H1 (cell line): ENCODE results near the gene TMEM151B. TPM values are rescaled to one million over a fixed set of nuclear protein-coding genes. Genes with fewer than 3 reads are reported as not detected.
A peak's percentile ranks its signal among the peaks of the same experiment; 100 is the strongest.

ENCODE experiments used
- BACH1 ChIP-seq: IDR thresholded peaks from 2 replicates; pipeline ENCODE4 v1.6.1; 2012; ENCODE audit warnings: low read length, improper control_type of control experiment
- CTCF ChIP-seq, 3 experiments: IDR thresholded peaks; 1 replicate in 2 of 3; 2 replicates in 1 of 3; pipeline versions ENCODE4 v1.5.1 to v1.6.1; 2011; ENCODE audit warnings: low read length in 3 of 3, mild to moderate bottlenecking in 3 of 3, inconsistent platforms in 2 of 3, low read depth in 1 of 3, moderate library complexity in 1 of 3; ENCODE audit not compliant: insufficient read depth in 1 of 3; ENCODE audit errors: control extremely low read depth in 1 of 3
- FOSL1 ChIP-seq: IDR thresholded peaks from 2 replicates; pipeline ENCODE4 v1.6.1; 2011; ENCODE audit warnings: mild to moderate bottlenecking, low read depth, low read length, moderate library complexity; ENCODE audit not compliant: insufficient read depth
- POLR2A ChIP-seq, 2 experiments: IDR thresholded peaks; 1 replicate in 1 of 2; 2 replicates in 1 of 2; pipeline ENCODE4 v1.6.1; 2011; ENCODE audit warnings: low read depth in 2 of 2, low read length in 2 of 2, mild to moderate bottlenecking in 2 of 2; ENCODE audit errors: control extremely low read depth in 1 of 2
- microRNA counts: library from miRNA; unstranded; fragments of <30 nt; microRNA quantifications from one replicate; lab custom pipeline; 2015
- polyA plus RNA-seq, 7 experiments: library from polyadenylated mRNA; depleted of rRNA in 3 of 7; stranded (reverse) in 5 of 7; unstranded in 2 of 7; fragments of >200 nt in 5 of 7; fragments of 200-250 nt in 2 of 7; gene quantifications; 1 replicate in 5 of 7; 2 replicates in 1 of 7; 4 replicates in 1 of 7; pipeline versions ENCODE4 v1.2.1 to v1.2.3, GENCODE V29; 2011 to 2013; ENCODE audit warnings: missing spikeins in 2 of 7, mixed read lengths in 2 of 7
- total RNA-seq: library from RNA; stranded (reverse); fragmentation: NEBNext Ultra II Directional; extraction: Animal tissue kit (Norgen Biotek cat#: 25700); gene quantifications from 2 replicates; pipeline ENCODE4 v1.2.1, GENCODE V29; 2021

The TMEM151B gene
- total and polyA plus RNA-seq, 2 of the 8 experiments (the other 6 are each of a cell fraction or from before 2014, with no cell fraction given): 8.0 to 15.5 TPM

DNA sequence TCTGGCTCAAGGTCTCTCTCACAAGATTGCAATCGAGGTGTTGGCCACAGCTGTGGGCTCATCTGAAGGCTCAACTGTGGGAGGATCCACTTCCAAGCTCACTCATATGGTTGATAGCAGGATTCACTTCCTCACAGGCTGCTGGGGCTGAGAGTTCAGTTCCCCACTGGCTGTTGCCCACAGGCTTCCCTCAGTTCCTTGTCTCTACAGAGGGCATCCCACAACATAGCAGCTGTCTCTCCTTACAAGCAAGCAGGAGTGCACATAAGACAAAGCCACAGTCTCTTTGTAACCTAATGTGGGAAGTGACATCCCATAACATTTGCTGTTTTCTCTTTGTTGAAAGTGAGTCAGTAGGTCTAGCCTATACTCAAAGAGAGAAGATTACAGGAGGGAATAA, 86.2 kb downstream of the TMEM151B start (continued):
- TF ChIP-seq CTCF (IDR thresholded peaks at IDR 0.05; ENCODE audit: control extremely low read depth in 1 of 3, insufficient read depth in 1 of 3, low read depth in 1 of 3, low read length in 3 of 3) (no peak), FOSL1 (no peak), POLR2A (IDR thresholded peaks at IDR 0.05; ENCODE audit: control extremely low read depth in 1 of 2, low read depth in 2 of 2, low read length in 2 of 2) (no peak), BACH1 (no peak)

MicroRNAs within 50 kb of the gene (microRNA counts, 767-probe panel; counts per million panel counts)
- microRNA hsa-miR-4647 (lab: Ali Mortazavi, UCI): 879 counts per million, percentile 95 among the panel's probes with 10 or more counts

Other genes with a start within 250 kb of the TMEM151B start
- gene MRPL14, start 143.0 kb upstream of the TMEM151B start, total RNA-seq: 81.8 and 82.0 TPM in 2 replicates
- 97.1 and 105 TPM in 2 replicates for gene MRPL14, start 143.0 kb upstream of the TMEM151B start, polyA plus RNA-seq (2011; rRNA removed)
- gene TMEM63B, start 142.9 kb upstream of the TMEM151B start, total RNA-seq: 60.5 and 61.1 TPM in 2 replicates
- gene TMEM63B, start 142.9 kb upstream of the TMEM151B start, polyA plus RNA-seq (2011; rRNA removed): 96.8 and 110 TPM in 2 replicates
- gene CAPN11, start 111.6 kb upstream of the TMEM151B start, total RNA-seq: 0.97 and 1.2 TPM in 2 replicates
- 0.95 and 1.8 TPM in 2 replicates for gene CAPN11, start 111.6 kb upstream of the TMEM151B start, polyA plus RNA-seq (2011; rRNA removed)
- gene MYMX, start 53.5 kb upstream of the TMEM151B start, total RNA-seq: 4.7 and 5.2 TPM in 2 replicates
- 5.3 and 6.9 TPM in 2 replicates for gene MYMX, start 53.5 kb upstream of the TMEM151B start, polyA plus RNA-seq (2011; rRNA removed)
- 187 and 196 TPM in 2 replicates for gene SLC29A1, start 46.9 kb upstream of the TMEM151B start, total RNA-seq
- 558 and 626 TPM in 2 replicates for gene SLC29A1, start 46.9 kb upstream of the TMEM151B start, polyA plus RNA-seq (2011; rRNA removed)
- 2,224 and 2,297 TPM in 2 replicates for gene HSP90AB1, start 23.3 kb upstream of the TMEM151B start, total RNA-seq
- 1,244 and 1,564 TPM in 2 replicates for gene HSP90AB1, start 23.3 kb upstream of the TMEM151B start, polyA plus RNA-seq (2011; rRNA removed)
- gene SLC35B2, start 12.9 kb upstream of the TMEM151B start, total RNA-seq: 29.5 and 32.3 TPM in 2 replicates
- gene SLC35B2, start 12.9 kb upstream of the TMEM151B start, polyA plus RNA-seq (2011; rRNA removed): 65.0 and 73.7 TPM in 2 replicates
- 10.8 and 13.5 TPM in 2 replicates for gene NFKBIE, start 4.9 kb upstream of the TMEM151B start, total RNA-seq
- gene NFKBIE, start 4.9 kb upstream of the TMEM151B start, polyA plus RNA-seq (2011; rRNA removed): 19.2 and 22.9 TPM in 2 replicates
- 19.9 and 20.4 TPM in 2 replicates for gene AARS2, start 42.9 kb downstream of the TMEM151B start, total RNA-seq
- gene AARS2, start 42.9 kb downstream of the TMEM151B start, polyA plus RNA-seq (2011; rRNA removed): 8.6 and 12.8 TPM in 2 replicates
- gene SPATS1, start 72.2 kb downstream of the TMEM151B start, total RNA-seq: not detected in 2 replicates
- gene SPATS1, start 72.2 kb downstream of the TMEM151B start, polyA plus RNA-seq (2011; rRNA removed): not detected in 2 replicates
- 31.9 and 32.8 TPM in 2 replicates for gene CDC5L, start 117.3 kb downstream of the TMEM151B start, total RNA-seq
- 5.1 and 8.4 TPM in 2 replicates for gene CDC5L, start 117.3 kb downstream of the TMEM151B start, polyA plus RNA-seq (2011; rRNA removed)